Esophagus muscularis mucosa (tissue), 4 donors: ENCODE measurements around the gene RPL13A. TPM values are rescaled to one million over a fixed set of nuclear protein-coding genes. Genes with fewer than 3 reads are reported as not detected.

ENCODE experiments used
- DNase-seq: peaks from one replicate; pipeline ENCODE4 v3.0.0-alpha.2; 2017; ENCODE audit errors: extremely low spot score
- H3K27ac ChIP-seq, 4 donors: fragments of 200-600 bp; sonication (generic); replicated peaks in 1 of 4; 1 replicate in 3 of 4; 2 replicates in 1 of 4; pipeline ENCODE4 v1.5.1; 2016 to 2019; ENCODE audit warnings: mild to moderate bottlenecking in 1 of 4
- H3K27me3 ChIP-seq, 4 donors: fragments of 200-600 bp; sonication (generic); one replicate each; pipeline versions ENCODE4 v1.5.1 to v1.6.0; 2016 to 2019
- H3K36me3 ChIP-seq, 4 donors: fragments of 200-600 bp; sonication (generic); one replicate each; pipeline ENCODE4 v1.5.1; 2016 to 2019
- H3K4me1 ChIP-seq, 4 donors: fragments of 200-600 bp; sonication (generic); one replicate each; pipeline ENCODE4 v1.5.1; 2016 to 2019
- H3K4me3 ChIP-seq, 4 donors: fragments of 200-600 bp; sonication (generic); 1 replicate in 2 of 4; 2 replicates in 2 of 4; pipeline ENCODE4 v1.5.1; 2016 to 2019; ENCODE audit warnings: mild to moderate bottlenecking in 4 of 4, moderate library complexity in 1 of 4
- H3K9me3 ChIP-seq, 4 donors: fragments of 200-600 bp; sonication (generic); 1 replicate in 3 of 4; 2 replicates in 1 of 4; pipeline ENCODE4 v1.5.1; 2016 to 2019
- EP300 ChIP-seq: sonication (generic); formaldehyde crosslinking; IDR thresholded peaks from one replicate; pipeline ENCODE4 v1.6.1; 2017; ENCODE audit warnings: antibody characterized with exemption
- POLR2A ChIP-seq: fragments of 450-650 bp; IDR thresholded peaks from one replicate; pipeline ENCODE4 v1.6.1; 2017; ENCODE audit warnings: antibody characterized with exemption, moderate library complexity, mild to moderate bottlenecking, low read depth
- POLR2AphosphoS5 ChIP-seq, 2 donors: sonication (generic); formaldehyde crosslinking; IDR thresholded peaks; one replicate each; pipeline ENCODE4 v1.6.1; 2017; ENCODE audit warnings: antibody characterized with exemption in 2 of 2
- WGBS: methylation state at CpG from one replicate; pipeline ENCODE4 v1.1.5; 2018; 5-methylcytosine and 5-hydroxymethylcytosine counted together
- intact Hi-C: fragments of 100-400 bp; cut with DNase I; formaldehyde crosslinking; loops from one replicate; pipeline ENCODE4 v1.15.1; 2023
- total RNA-seq, 4 donors: library from RNA; depleted of rRNA; stranded (reverse); fragments of >200 nt; gene quantifications; one replicate each; pipeline versions ENCODE4 v1.1.0 to v1.2.1, GENCODE V29; 2016
- TF ChIP-seq, protein P1 (sequence below), 3 experiments: fragments of 200-600 bp in 2 of 3; fragments of 450-650 bp in 1 of 3; sonication (generic) in 2 of 3; IDR thresholded peaks; one replicate each; pipeline ENCODE4 v1.5.1; 2017 to 2019; ENCODE audit warnings: antibody characterized with exemption in 3 of 3, mild to moderate bottlenecking in 2 of 3, moderate library complexity in 1 of 3

The RPL13A gene
- total RNA-seq, 4 donors from 2014 or later, result 1,843 to 3,096 (median 2,688) TPM

DNA sequence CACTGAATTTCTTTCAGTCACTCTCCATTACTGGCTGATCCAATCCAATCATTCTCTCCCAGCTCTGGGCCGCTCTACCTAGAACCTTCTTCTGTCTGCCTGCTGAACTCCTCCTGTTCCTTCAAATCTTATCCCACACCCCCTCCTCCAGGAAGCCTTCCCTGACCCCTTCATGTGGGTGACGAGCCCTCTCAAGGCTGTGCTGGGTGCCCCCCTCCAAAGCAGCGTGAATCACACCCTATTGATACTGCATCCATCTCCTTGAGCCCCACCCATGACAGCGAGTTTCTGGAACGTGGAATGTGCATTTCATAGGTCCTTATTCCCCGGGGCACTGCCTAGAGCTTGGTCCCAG is 39.0 kb upstream of the RPL13A start:
- WGBS, result 92% methylated on average over 6 of the region's 6 CpGs
- DNase-seq, result no peak
- no peak overlapping the region for H3K27ac ChIP-seq
- intact Hi-C loops, result no loop called here
- H3K9me3 ChIP-seq, result no peaks in the 10 kb centered on the region
- peaks cover 5 to 44% (median 25%) of the 10 kb centered on the region in 4 donors for H3K36me3 ChIP-seq
- TF ChIP-seq POLR2AphosphoS5 (IDR thresholded peaks at IDR 0.05) (no peak), EP300 (no peak), POLR2A (no peak)
- TF ChIP-seq, protein P1, sequence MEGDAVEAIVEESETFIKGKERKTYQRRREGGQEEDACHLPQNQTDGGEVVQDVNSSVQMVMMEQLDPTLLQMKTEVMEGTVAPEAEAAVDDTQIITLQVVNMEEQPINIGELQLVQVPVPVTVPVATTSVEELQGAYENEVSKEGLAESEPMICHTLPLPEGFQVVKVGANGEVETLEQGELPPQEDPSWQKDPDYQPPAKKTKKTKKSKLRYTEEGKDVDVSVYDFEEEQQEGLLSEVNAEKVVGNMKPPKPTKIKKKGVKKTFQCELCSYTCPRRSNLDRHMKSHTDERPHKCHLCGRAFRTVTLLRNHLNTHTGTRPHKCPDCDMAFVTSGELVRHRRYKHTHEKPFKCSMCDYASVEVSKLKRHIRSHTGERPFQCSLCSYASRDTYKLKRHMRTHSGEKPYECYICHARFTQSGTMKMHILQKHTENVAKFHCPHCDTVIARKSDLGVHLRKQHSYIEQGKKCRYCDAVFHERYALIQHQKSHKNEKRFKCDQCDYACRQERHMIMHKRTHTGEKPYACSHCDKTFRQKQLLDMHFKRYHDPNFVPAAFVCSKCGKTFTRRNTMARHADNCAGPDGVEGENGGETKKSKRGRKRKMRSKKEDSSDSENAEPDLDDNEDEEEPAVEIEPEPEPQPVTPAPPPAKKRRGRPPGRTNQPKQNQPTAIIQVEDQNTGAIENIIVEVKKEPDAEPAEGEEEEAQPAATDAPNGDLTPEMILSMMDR (IDR thresholded peaks at IDR 0.05), result no peak
- H3K4me3 ChIP-seq, result no peak overlapping the region
- H3K4me1 ChIP-seq, result peaks cover 0 to 45% (median 32%) of the 10 kb centered on the region in 4 donors
- H3K27me3 ChIP-seq, result no peaks in the 10 kb centered on the region

DNA sequence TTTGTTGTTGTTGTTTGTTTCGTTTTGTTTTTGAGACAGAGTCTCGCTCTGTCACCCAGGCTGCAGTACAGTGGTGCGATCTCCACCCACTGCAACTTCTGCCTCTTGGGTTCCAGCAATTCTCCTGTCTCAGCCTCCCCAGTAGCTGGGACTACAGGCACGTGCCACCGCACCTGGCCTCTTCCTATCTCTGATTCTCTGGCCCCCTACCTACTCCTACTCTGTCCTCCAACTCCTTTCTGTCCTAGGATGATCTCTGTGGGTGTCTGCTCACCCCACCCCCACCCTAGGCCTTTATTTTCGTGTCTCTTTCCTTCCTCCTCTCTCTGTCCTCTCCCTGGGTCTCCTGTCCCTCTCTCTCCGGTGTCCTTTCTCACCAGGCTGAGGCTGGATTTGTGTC is 37.0 kb upstream of the RPL13A start:
- Histone ChIP-seq H3K4me3 (peak overlapping the region in 2 of 4 donors; percentile 62 to 68), H3K27ac (peak overlapping the region in 1 of 4 donors; percentile 92), H3K36me3 (peaks cover 5 to 44% (median 25%) of the 10 kb centered on the region in 4 donors), H3K4me1 (peaks cover 13 to 58% (median 41%) of the 10 kb centered on the region in 4 donors), H3K9me3 (no peaks in the 10 kb centered on the region), H3K27me3 (no peaks in the 10 kb centered on the region)
- TF ChIP-seq POLR2A (no peak), POLR2AphosphoS5 (IDR thresholded peaks at IDR 0.05) (no peak), EP300 (no peak)
- TF ChIP-seq, protein P1 (IDR thresholded peaks at IDR 0.05), result no peak
- no peak for DNase-seq
- WGBS, result 89% methylated on average over 7 of the region's 7 CpGs
- intact Hi-C loops, result no loop called here

DNA sequence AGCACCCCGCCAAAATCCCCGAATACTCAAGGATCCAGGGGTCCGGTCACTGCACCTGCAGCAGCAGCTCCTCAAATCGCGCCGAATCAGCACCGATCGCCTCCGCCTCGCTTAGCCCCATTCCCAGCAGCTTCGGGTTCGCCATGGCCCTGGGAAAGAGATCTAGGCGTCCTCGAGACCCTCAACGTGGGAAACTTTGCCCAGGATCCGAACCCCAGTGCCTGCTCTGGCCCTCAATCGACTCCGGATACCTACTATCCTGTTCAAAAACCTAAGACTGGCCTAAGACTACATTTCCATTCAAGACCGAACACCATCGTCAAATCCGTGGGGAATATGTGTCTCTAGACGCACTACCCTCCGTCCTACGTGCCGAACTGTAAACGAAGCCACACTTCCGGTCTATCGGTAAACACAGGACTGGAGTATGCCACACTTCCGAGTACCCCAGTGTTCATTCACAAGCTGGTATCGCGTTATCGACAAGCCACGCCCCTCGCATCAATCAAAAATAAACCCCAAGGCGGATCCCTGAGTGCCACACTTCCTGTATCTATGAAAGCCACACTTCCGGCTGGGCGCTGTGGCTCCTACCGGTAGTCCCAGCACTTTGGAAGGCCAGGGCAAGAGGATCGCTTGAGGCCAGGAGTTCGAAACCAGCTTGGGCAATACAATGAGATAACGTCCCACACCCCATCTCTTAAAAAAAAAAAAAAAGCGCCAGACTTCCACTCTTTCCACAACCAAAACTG is 35.8 kb upstream of the RPL13A start, which contains the start of gene PIH1D1:
TSS of gene PIH1D1 (minus strand) at position 385 of the 752 bp plus-strand sequence. CDS start at position 145, 240 bp downstream.
- H3K27me3 ChIP-seq, result no peaks in the 10 kb centered on the region
- DNase-seq, result peak; percentile 99
- peak within 1 kb of the TSS; percentile 62 to 86 (median 71) for H3K4me3 ChIP-seq
- intact Hi-C loops, result no loop called here
- WGBS, result 1% methylated on average over 42 of the region's 42 CpGs
- peaks cover 5 to 37% (median 24%) of the 10 kb centered on the region in 4 donors for H3K36me3 ChIP-seq
- peak within 1 kb of the TSS; percentile 92 to 97 (median 94) for H3K27ac ChIP-seq
- H3K9me3 ChIP-seq, result no peaks in the 10 kb centered on the region
- TF ChIP-seq POLR2AphosphoS5 (IDR thresholded peaks at IDR 0.05) (peak; percentile 85 to 92), EP300 (no peak)
- TF ChIP-seq, protein P1 (IDR thresholded peaks at IDR 0.05), result peak; percentile 17 to 40 (median 28)
- H3K4me1 ChIP-seq, result peaks cover 13 to 60% (median 43%) of the 10 kb centered on the region in 4 donors

DNA sequence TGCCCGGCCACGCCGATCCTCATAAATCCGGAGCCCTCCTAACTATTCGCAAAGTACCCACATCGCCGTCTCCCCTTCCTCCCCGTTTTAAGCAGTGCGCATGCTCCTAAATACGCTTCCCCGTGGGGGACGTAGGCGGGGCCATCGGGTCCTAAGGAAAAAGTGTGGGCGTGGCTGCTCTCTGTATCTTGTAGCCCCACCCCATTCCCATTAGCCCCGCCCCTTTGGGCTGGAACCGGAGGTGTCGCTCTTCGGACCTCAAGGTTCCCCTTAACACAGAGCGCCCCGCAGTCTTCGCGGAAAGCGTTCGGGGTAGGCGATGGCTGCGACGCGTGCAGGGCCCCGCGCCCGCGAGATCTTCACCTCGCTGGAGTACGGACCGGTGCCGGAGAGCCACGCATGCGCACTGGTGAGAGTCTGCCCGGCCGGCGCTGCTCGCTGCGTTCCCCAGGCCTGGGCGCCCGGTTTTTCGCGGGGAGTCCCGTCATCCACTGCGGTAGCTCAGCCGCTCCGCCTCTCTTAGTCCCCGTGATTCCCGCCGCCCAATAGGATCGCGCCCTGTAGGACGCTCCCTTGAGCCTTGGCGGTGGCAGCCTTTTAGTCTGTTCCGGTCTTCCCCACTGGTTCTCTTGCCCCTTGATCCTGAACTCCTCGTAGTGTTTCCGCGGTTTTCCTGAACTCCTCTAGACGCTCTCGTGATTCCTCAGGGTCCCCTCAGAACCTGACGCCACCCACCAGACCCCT is 34.2 kb upstream of the RPL13A start, which contains the start of gene ALDH16A1:
TSS of gene ALDH16A1 (plus strand) at position 213 of the 744 bp plus-strand sequence. CDS start at position 320, 107 bp downstream.
- Histone ChIP-seq H3K27ac (peak within 1 kb of the TSS; percentile 92 to 97 (median 94)), H3K4me1 (peaks cover 13 to 55% (median 40%) of the 10 kb centered on the region in 4 donors), H3K36me3 (peaks cover 5 to 26% (median 13%) of the 10 kb centered on the region in 4 donors), H3K27me3 (no peaks in the 10 kb centered on the region), H3K9me3 (no peaks in the 10 kb centered on the region), H3K4me3 (peak within 1 kb of the TSS; percentile 62 to 86 (median 71))
- TF ChIP-seq POLR2A (peak; percentile 76), POLR2AphosphoS5 (IDR thresholded peaks at IDR 0.05) (peak; percentile 92 to 97), EP300 (no peak)
- 0% methylated on average over 33 of the region's 66 CpGs for WGBS
- peak; percentile 99 for DNase-seq
- intact Hi-C loops, result no loop called here
